Activated T-helper 17 cell treated with anti-CD3 and anti-CD28 coated beads, Interleukin-2, amount 50 U/mL, for 72 hours (primary cell): ENCODE data around the gene C16orf95. TPM values are rescaled to one million over a fixed set of nuclear protein-coding genes. Genes with fewer than 3 reads are reported as not detected.

ENCODE experiments used
- ATAC-seq: fragments of 150-1000 bp; cut with Tn5 transposase; replicated peaks from 2 replicates; pipeline ENCODE4 v1.10.0; 2021; ENCODE audit warnings: mild to moderate bottlenecking, moderate library complexity
- H3K27ac Mint-ChIP-seq: one replicate; pipeline ENCODE4 v1.8.0; 2022; ENCODE audit warnings: mixed read lengths
- H3K27me3 Mint-ChIP-seq: one replicate; pipeline ENCODE4 v1.8.0; 2022; ENCODE audit warnings: mixed read lengths
- H3K36me3 Mint-ChIP-seq: one replicate; pipeline ENCODE4 v1.8.0; 2022; ENCODE audit warnings: low read depth, mild to moderate bottlenecking, mixed read lengths
- H3K4me1 Mint-ChIP-seq: one replicate; pipeline ENCODE4 v1.8.0; 2022; ENCODE audit warnings: mixed read lengths
- H3K4me3 Mint-ChIP-seq: one replicate; pipeline ENCODE4 v1.8.0; 2022; ENCODE audit warnings: mild to moderate bottlenecking, mixed read lengths
- H3K9me3 Mint-ChIP-seq: one replicate; pipeline ENCODE4 v1.8.0; 2022; ENCODE audit warnings: mixed read lengths
- total RNA-seq, 2 donors: library from RNA; stranded (reverse); gene quantifications; one replicate each; pipeline ENCODE4 v1.2.3, GENCODE V29; 2022

The C16orf95 gene
- total RNA-seq, 2 donors from 2014 or later: 6.2 to 8.2 TPM

DNA sequence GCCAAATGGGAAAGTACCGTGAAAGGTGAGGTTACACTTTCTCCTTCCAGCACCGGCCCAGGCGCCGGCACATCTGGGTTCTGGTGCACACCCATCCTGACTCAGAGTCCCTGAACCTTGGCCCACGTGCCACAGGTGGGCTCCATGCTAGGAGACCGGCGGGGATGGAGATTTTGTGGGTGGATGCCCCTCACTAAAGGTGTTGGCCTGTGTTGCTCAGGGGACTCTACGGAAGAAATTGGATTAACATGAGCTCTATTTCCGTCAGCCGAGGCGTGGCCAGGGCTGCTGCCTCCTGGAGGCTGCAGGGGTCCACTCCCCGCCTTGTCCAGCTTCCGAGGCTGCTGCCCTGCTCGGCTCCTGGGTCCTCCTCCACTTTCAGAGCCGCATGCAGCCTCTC is 35.6 kb upstream of the C16orf95 start:
- Mint-ChIP-seq H3K4me1 (no peaks in the 10 kb centered on the region), H3K27me3 (no peaks in the 10 kb centered on the region), H3K9me3 (no peaks in the 10 kb centered on the region), H3K36me3 (peaks cover 39% of the 10 kb centered on the region), H3K4me3 (no peak overlapping the region), H3K27ac (no peak overlapping the region)
- no peak for ATAC-seq

DNA sequence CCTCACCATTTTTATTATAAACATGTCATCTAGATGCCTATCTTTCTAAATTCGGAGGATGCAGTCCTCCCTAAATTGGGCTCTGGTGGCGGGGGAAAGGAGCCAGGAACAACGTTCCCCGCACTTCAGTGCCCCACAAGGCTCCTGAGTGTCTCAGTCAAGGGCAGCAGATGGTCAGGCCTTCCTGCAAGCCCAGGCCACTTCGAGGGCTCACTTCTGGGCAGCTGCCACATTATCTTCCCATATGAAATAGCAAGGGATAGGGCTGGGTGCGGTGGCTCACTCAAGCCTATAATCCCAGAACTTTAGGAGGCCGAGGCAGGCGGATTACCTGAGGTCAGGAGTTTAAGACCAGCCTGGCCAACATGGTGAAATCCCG is 34.1 kb upstream of the C16orf95 start:
- Mint-ChIP-seq H3K4me1 (no peaks in the 10 kb centered on the region), H3K4me3 (no peak overlapping the region), H3K27me3 (no peaks in the 10 kb centered on the region), H3K9me3 (no peaks in the 10 kb centered on the region), H3K27ac (no peak overlapping the region), H3K36me3 (peaks cover 26% of the 10 kb centered on the region)
- ATAC-seq: no peak

DNA sequence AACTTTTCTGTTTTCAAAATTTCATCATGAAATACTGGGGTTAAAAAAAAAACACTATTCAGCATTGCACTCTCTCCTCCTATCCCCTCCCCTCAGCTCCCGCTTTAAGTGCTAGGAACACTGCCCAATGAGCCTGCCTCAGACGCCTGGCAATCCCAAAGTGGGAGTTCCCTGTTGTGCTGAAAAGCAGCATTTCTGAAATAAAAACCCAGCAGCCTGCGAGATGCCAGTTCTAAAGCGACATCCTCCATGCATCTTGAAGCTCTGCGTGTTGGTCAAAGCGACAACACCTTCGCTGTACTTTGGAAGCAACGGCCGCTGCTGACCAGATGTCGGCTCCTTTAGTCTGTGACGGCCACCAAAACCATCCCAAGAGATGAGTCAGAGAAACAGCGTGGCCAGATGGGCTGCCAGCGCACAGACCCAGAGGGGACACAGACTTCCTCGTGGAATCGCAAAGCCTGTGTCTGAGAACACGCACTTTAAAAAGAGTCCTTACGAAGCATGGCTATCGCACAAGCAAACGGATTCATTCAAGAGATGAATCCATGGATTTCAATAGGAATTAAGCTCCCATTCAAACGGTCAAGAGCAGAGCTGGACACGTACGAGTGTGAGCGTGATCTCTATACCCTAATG is 33.6 kb upstream of the C16orf95 start:
- H3K4me3 Mint-ChIP-seq: no peak overlapping the region
- H3K27ac Mint-ChIP-seq: no peak overlapping the region
- H3K36me3 Mint-ChIP-seq: peaks cover 26% of the 10 kb centered on the region
- H3K27me3 Mint-ChIP-seq: no peaks in the 10 kb centered on the region
- ATAC-seq: no peak
- no peaks in the 10 kb centered on the region for H3K9me3 Mint-ChIP-seq
- peaks cover under 1% of the 10 kb centered on the region for H3K4me1 Mint-ChIP-seq

- no peak overlapping the region for H3K4me3 Mint-ChIP-seq
- no peak for ATAC-seq
- peaks cover 27% of the 10 kb centered on the region for H3K36me3 Mint-ChIP-seq
- H3K4me1 Mint-ChIP-seq: peaks cover 7% of the 10 kb centered on the region
- no peak overlapping the region for H3K27ac Mint-ChIP-seq
- no peaks in the 10 kb centered on the region for H3K27me3 Mint-ChIP-seq
- no peaks in the 10 kb centered on the region for H3K9me3 Mint-ChIP-seq
Observed at GRCh38 chr16:87350031-87350430, 32.8 kb upstream of the C16orf95 start.

- Mint-ChIP-seq H3K36me3 (peaks cover 41% of the 10 kb centered on the region), H3K4me1 (peaks cover 7% of the 10 kb centered on the region), H3K27ac (no peak overlapping the region)
Observed at GRCh38 chr16:87348616-87349157, 31.5 kb upstream of the C16orf95 start.

GRCh38 chr16:87347932-87348615 is 30.9 kb upstream of the C16orf95 start:
- no peak for ATAC-seq
- H3K27ac Mint-ChIP-seq: no peak overlapping the region
- no peaks in the 10 kb centered on the region for H3K27me3 Mint-ChIP-seq
- no peaks in the 10 kb centered on the region for H3K9me3 Mint-ChIP-seq
- peaks cover 46% of the 10 kb centered on the region for H3K36me3 Mint-ChIP-seq
- peaks cover 7% of the 10 kb centered on the region for H3K4me1 Mint-ChIP-seq
- no peak overlapping the region for H3K4me3 Mint-ChIP-seq

More at GRCh38 chr16:87348616-87349157, 31.5 kb upstream of the C16orf95 start:
- no peaks in the 10 kb centered on the region for H3K9me3 Mint-ChIP-seq
- H3K27me3 Mint-ChIP-seq: no peaks in the 10 kb centered on the region
- H3K4me3 Mint-ChIP-seq: no peak overlapping the region
- no peak for ATAC-seq

DNA sequence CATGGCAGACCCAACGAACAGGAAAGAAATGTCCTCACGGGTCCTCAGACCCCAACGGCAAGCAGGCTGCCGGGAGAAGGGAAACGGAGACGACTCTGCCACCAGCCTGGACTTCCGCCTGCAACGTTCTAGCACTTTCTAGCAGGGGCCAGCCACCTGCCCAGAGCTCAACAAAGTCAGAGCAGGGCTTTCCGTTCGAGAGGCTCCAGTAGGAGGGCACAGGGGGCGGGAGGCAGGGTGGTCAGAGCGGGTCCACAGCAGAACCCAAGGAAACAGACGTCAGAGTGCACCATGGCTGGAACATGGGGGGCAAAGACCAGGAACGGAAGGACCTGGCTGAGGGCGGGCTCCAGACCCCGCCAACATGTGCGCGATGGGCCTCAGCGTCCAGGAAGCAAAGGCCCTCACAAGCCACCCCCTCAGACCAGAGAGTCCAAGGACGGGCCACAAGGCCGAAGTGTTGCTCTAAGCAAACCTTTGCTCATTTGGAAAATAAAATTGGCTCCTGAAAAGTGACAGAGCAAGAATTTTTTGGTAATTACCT is 29.4 kb upstream of the C16orf95 start:
- Mint-ChIP-seq H3K9me3 (no peaks in the 10 kb centered on the region), H3K27me3 (no peaks in the 10 kb centered on the region), H3K27ac (no peak overlapping the region), H3K4me3 (no peak overlapping the region), H3K4me1 (peaks cover 7% of the 10 kb centered on the region), H3K36me3 (peaks cover 58% of the 10 kb centered on the region)
- ATAC-seq: no peak

GRCh38 chr16:87345726-87346424 is 28.7 kb upstream of the C16orf95 start:
- H3K36me3 Mint-ChIP-seq: peaks cover 65% of the 10 kb centered on the region
- peak overlapping the region; percentile 90 for H3K27ac Mint-ChIP-seq
- peak overlapping the region; percentile 64 for H3K4me3 Mint-ChIP-seq
- H3K9me3 Mint-ChIP-seq: no peaks in the 10 kb centered on the region
- peaks cover 7% of the 10 kb centered on the region for H3K4me1 Mint-ChIP-seq
- no peak for ATAC-seq
- H3K27me3 Mint-ChIP-seq: no peaks in the 10 kb centered on the region

- peak overlapping the region; percentile 64 for H3K4me3 Mint-ChIP-seq
- H3K4me1 Mint-ChIP-seq: peaks cover 7% of the 10 kb centered on the region
- ATAC-seq: peak; percentile 70
- H3K27ac Mint-ChIP-seq: peak overlapping the region; percentile 90
- H3K27me3 Mint-ChIP-seq: no peaks in the 10 kb centered on the region
- no peaks in the 10 kb centered on the region for H3K9me3 Mint-ChIP-seq
- peaks cover 73% of the 10 kb centered on the region for H3K36me3 Mint-ChIP-seq
Observed at GRCh38 chr16:87344931-87345631, 27.9 kb upstream of the C16orf95 start.

- peaks cover 76% of the 10 kb centered on the region for H3K36me3 Mint-ChIP-seq
Observed at GRCh38 chr16:87344165-87344930, 27.2 kb upstream of the C16orf95 start.

GRCh38 chr16:87343753-87344050 is 26.5 kb upstream of the C16orf95 start:
- no peak for ATAC-seq
- Mint-ChIP-seq H3K9me3 (no peaks in the 10 kb centered on the region), H3K27me3 (no peaks in the 10 kb centered on the region), H3K36me3 (peaks cover 76% of the 10 kb centered on the region), H3K4me1 (peaks cover 10% of the 10 kb centered on the region), H3K4me3 (no peak overlapping the region), H3K27ac (peak overlapping the region; percentile 28)

More at GRCh38 chr16:87344165-87344930, 27.2 kb upstream of the C16orf95 start:
- no peak for ATAC-seq
- Mint-ChIP-seq H3K9me3 (no peaks in the 10 kb centered on the region), H3K4me1 (peaks cover 7% of the 10 kb centered on the region), H3K27me3 (no peaks in the 10 kb centered on the region), H3K27ac (peak overlapping the region; percentile 28), H3K4me3 (peak overlapping the region; percentile 64)

DNA sequence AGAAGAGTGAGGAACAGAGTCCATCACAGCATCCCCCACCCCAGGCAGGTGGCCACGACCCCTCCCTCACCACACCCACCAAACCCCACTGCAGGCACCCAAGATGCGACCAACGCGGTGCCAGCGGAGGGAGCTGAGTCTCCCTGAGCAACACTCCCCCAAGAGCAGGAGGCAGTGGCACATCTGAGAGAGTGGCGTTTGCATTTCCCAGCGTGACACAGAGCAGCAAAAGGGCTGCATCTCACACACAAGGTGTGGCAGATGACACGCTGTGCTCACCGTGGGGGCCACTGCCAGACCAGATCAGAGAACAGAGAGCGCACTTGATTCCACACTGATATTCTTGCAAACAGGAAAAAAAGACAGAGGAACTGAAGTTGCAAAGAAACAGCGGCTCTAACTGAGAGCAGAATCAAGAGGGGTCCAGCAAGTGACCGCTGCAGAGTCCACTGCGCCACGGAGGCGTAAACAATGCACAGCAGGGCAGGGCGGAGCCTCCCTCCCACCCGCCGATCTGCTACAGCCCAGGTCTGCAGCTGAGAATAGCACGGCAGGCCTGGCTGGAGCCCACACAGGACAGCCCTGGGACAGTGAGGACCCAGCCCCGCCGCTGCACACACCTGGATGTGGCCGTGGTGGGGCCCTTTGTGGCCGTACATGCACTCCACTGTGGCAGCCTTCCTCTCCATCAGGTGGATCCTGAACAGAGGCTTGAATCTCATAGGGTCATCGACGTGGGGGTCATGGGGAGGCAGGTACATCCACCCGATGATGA is 26.0 kb upstream of the C16orf95 start:
- H3K9me3 Mint-ChIP-seq: no peaks in the 10 kb centered on the region
- no peak for ATAC-seq
- H3K4me1 Mint-ChIP-seq: peaks cover 12% of the 10 kb centered on the region
- H3K27me3 Mint-ChIP-seq: no peaks in the 10 kb centered on the region
- peak overlapping the region; percentile 28 for H3K27ac Mint-ChIP-seq
- no peak overlapping the region for H3K4me3 Mint-ChIP-seq
- peaks cover 75% of the 10 kb centered on the region for H3K36me3 Mint-ChIP-seq

DNA sequence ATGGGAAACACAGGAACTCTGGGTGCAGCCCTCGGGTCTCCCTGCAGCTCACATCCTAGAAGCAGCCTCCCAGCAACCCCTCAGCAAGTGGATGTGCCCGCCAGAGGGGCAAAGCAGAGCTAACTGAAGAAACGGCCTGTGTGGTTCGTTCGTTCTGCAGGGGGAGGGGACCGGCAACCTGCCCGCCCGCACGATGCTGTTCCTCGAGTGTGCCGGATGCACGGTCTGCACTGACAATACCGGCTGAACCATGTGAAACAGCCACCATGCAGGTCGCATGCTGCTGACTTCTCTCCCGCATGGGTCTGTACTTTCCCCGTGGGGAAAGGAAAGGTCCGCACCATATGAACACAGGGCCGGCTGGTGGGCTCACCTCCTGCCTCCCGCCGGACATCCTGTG is 25.3 kb upstream of the C16orf95 start:
- no peaks in the 10 kb centered on the region for H3K9me3 Mint-ChIP-seq
- H3K27ac Mint-ChIP-seq: no peak overlapping the region
- H3K4me3 Mint-ChIP-seq: no peak overlapping the region
- peaks cover 12% of the 10 kb centered on the region for H3K4me1 Mint-ChIP-seq
- no peaks in the 10 kb centered on the region for H3K27me3 Mint-ChIP-seq
- no peak for ATAC-seq
- H3K36me3 Mint-ChIP-seq: peaks cover 81% of the 10 kb centered on the region
